SU-DHL-6 (cell line): ENCODE measurements around the gene TXNDC5.

ENCODE experiments used
- CTCF ChIP-seq: fragments of 200-600 bp; sonication (generic); IDR thresholded peaks from one replicate; pipeline ENCODE4 v1.5.1; 2017; ENCODE audit warnings: antibody characterized with exemption, mild to moderate bottlenecking, low read length, moderate library complexity; ENCODE audit not compliant: insufficient read depth, poor library complexity, severe bottlenecking
- EZH2phosphoT487 ChIP-seq: fragments of 200-600 bp; sonication (generic), shearing (Covaris generic); conservative IDR thresholded peaks from 2 replicates; pipeline ENCODE4 v1.6.1; 2018; ENCODE audit warnings: mild to moderate bottlenecking, antibody characterized with exemption, low read length, moderate library complexity, mixed read lengths

GRCh38 chr6:7868926-7869325 is 41.7 kb downstream of the TXNDC5 start:
- TF ChIP-seq CTCF (no peak), EZH2phosphoT487 (no peak)
